ENCODE data around the gene STAU1. TPM values are rescaled to one million over a fixed set of nuclear protein-coding genes. Genes with fewer than 3 reads are reported as not detected.

Gene STAU1
- polyA plus RNA-seq, 1 of the 3 experiments (the other 2 are of a cell fraction): 48.2 TPM

GRCh38 chr20:49236301-49236700 lies 48.2 kb upstream of the STAU1 start (continued):
- no peak for TF ChIP-seq USF1 (IDR thresholded peaks at IDR 0.05; ENCODE audit: borderline replicate concordance, low read depth)
- no peak for TF ChIP-seq USF2 (IDR thresholded peaks at IDR 0.05; ENCODE audit: borderline replicate concordance, low read depth, low read length)
- no peak for TF ChIP-seq YY1 (IDR thresholded peaks at IDR 0.05; ENCODE audit: low read depth)

GRCh38 chr20:49234831-49235230 lies 46.7 kb upstream of the STAU1 start:
- Histone ChIP-seq H3F3A (replicated peaks; ENCODE audit: insufficient read depth) (no peaks in the 10 kb centered on the region), H3K9me3 (no peaks in the 10 kb centered on the region), H3K27ac (ENCODE audit: low read depth in 2 of 2, low read length in 1 of 2) (no peak overlapping the region), H3K9ac (no peak overlapping the region), H3K4me3 (ENCODE audit: low read depth in 2 of 2, low read length in 1 of 2) (no peak overlapping the region), H3K79me2 (ENCODE audit: insufficient read depth) (no peaks in the 10 kb centered on the region), H3K36me3 (replicated peaks in 1 of 2; ENCODE audit: control insufficient read depth in 1 of 2, insufficient read depth in 2 of 2, low read length in 1 of 2) (peaks cover 35 to 67% of the 10 kb centered on the region in 2 experiments), H3K4me2 (no peak overlapping the region), H3K27me3 (ENCODE audit: insufficient read depth) (no peaks in the 10 kb centered on the region), H3K9me2 (no peaks in the 10 kb centered on the region), H3K4me1 (ENCODE audit: control insufficient read depth in 1 of 2, insufficient read depth in 2 of 2, low read depth in 1 of 2, low read length in 1 of 2) (no peaks in the 10 kb centered on the region), H2AFZ (ENCODE audit: low read depth) (no peak overlapping the region), H4K20me1 (ENCODE audit: insufficient read depth) (no peaks in the 10 kb centered on the region)
- no peak for DNase-seq
- ChIA-PET POLR2A (interaction anchor here (1.2 kb wide), 1 partner anchor 8 kb away, joined by 4 read pairs; no protein-coding TSS in a partner anchor), CTCF (interaction anchor here (0.9 to 1.0 kb wide), 3 partner anchors 12 to 86 kb away, joined by 3 to 4 read pairs (median 3); no protein-coding TSS in a partner anchor)
- TF ChIP-seq RFX5 (IDR thresholded peaks at IDR 0.05; ENCODE audit: low read length): no peak
- TF ChIP-seq NRF1 (IDR thresholded peaks at IDR 0.05; ENCODE audit: low read depth, low read length): no peak
- no peak for TF ChIP-seq TEAD4 (IDR thresholded peaks at IDR 0.05; ENCODE audit: borderline replicate concordance, insufficient read depth)
- no peak for TF ChIP-seq ELF1 (IDR thresholded peaks at IDR 0.05)
- no peak for TF ChIP-seq YY1 (IDR thresholded peaks at IDR 0.05; ENCODE audit: low read depth)
- TF ChIP-seq TAF1 (IDR thresholded peaks at IDR 0.05; ENCODE audit: borderline replicate concordance, low read depth, low read length): no peak
- no peak for TF ChIP-seq TCF12 (IDR thresholded peaks at IDR 0.05)
- TF ChIP-seq FOXJ3 (CRISPR knock-in tag; IDR thresholded peaks at IDR 0.05): no peak
- no peak for TF ChIP-seq JUND (IDR thresholded peaks at IDR 0.05)
- WGBS (ENCODE audit: low lambda C conversion rate): 98% methylated on average over 6 of the region's 6 CpGs

GRCh38 chr20:49233226-49233625 lies 45.1 kb upstream of the STAU1 start:
- no peak for DNase-seq
- no peak for TF ChIP-seq USF2 (IDR thresholded peaks at IDR 0.05; ENCODE audit: borderline replicate concordance, low read depth, low read length)
- TF ChIP-seq YY1 (IDR thresholded peaks at IDR 0.05; ENCODE audit: low read depth): no peak
- TF ChIP-seq RAD21 (IDR thresholded peaks at IDR 0.05; ENCODE audit: low read length): no peak

More at GRCh38 chr20:49233226-49233625, 45.1 kb upstream of the STAU1 start:
- ChIA-PET CTCF (interaction anchor here (1.3 kb wide), 1 partner anchor 16 kb away, joined by 3 read pairs; no protein-coding TSS in a partner anchor), POLR2A (no interaction called here)
- H3K79me2 ChIP-seq (ENCODE audit: insufficient read depth): no peaks in the 10 kb centered on the region; the same call in 1 of the 2 replicates
- H3F3A ChIP-seq (replicated peaks; ENCODE audit: insufficient read depth): no peaks in the 10 kb centered on the region
- H4K20me1 ChIP-seq (ENCODE audit: insufficient read depth): no peaks in the 10 kb centered on the region
- H3K9ac ChIP-seq: no peak overlapping the region
- peaks cover 27 to 63% of the 10 kb centered on the region in 2 experiments for H3K36me3 ChIP-seq (replicated peaks in 1 of 2; ENCODE audit: control insufficient read depth in 1 of 2, insufficient read depth in 2 of 2, low read length in 1 of 2)
- no peaks in the 10 kb centered on the region for H3K9me3 ChIP-seq
- WGBS (ENCODE audit: low lambda C conversion rate): 95% methylated on average over 10 of the region's 10 CpGs
- H3K27me3 ChIP-seq (ENCODE audit: insufficient read depth): no peaks in the 10 kb centered on the region
- no peak overlapping the region for H3K4me2 ChIP-seq
- H3K9me2 ChIP-seq: no peaks in the 10 kb centered on the region
- no peak overlapping the region for H3K27ac ChIP-seq (ENCODE audit: low read depth in 2 of 2, low read length in 1 of 2)
- no peak overlapping the region for H3K4me3 ChIP-seq (ENCODE audit: low read depth in 2 of 2, low read length in 1 of 2)
- no peaks in the 10 kb centered on the region for H3K4me1 ChIP-seq (ENCODE audit: control insufficient read depth in 1 of 2, insufficient read depth in 2 of 2, low read depth in 1 of 2, low read length in 1 of 2)
- no peak overlapping the region for H2AFZ ChIP-seq (ENCODE audit: low read depth)
